GM12878 (cell line): ENCODE data around the gene SPRYD3. TPM values are rescaled to one million over a fixed set of nuclear protein-coding genes. Genes with fewer than 3 reads are reported as not detected.

Experiments
- ATAC-seq: fragments of 200-7000 bp; cut with Tn5 transposase; 3 replicates; pipeline ENCODE4 v1.9.1; 2020; ENCODE audit warnings: mild to moderate bottlenecking, moderate library complexity
- BruUV-seq: library from RNA; stranded (reverse); fragments of 400-500 nt; replicated peaks from 2 replicates; lab custom pipeline; 2021; lab: Mats Ljungman, UMichigan
- CTCF ChIA-PET: fragments of 300-600 bp; sonication (Branson Sonifier 250); formaldehyde crosslinking; extraction: SDS; loops from one replicate; lab custom pipeline; 2021; ENCODE audit warnings: inconsistent platforms; lab: Yijun Ruan, JAX
- POLR2A ChIA-PET: fragments of 350-600 bp; formaldehyde crosslinking; extraction: SDS; loops from one replicate; lab custom pipeline; 2021; ENCODE audit warnings: inconsistent platforms; lab: Charles Lee
- RAD21 ChIA-PET: fragments of 300-600 bp; sonication (Branson Sonifier 250); formaldehyde crosslinking; loops from one replicate; lab custom pipeline; 2023; ENCODE audit warnings: antibody characterized with exemption; ENCODE audit not compliant: unreplicated experiment; lab: Charles Lee
- SMC1A ChIA-PET: fragments of 300-600 bp; sonication (Branson Sonifier 250); formaldehyde crosslinking; loops from one replicate; lab custom pipeline; 2023; ENCODE audit not compliant: unreplicated experiment, uncharacterized antibody; lab: Charles Lee
- DNase-seq: peaks from one replicate; pipeline ENCODE4 v3.0.0-alpha.2; 2011; ENCODE audit warnings: low read depth, low spot score
- FAIRE-seq: peaks from 3 replicates; lab custom pipeline; 2011; peaks lifted over from hg19 to GRCh38; lab: Jason Lieb, UNC
- H2AFZ ChIP-seq: 2 replicates; pipeline ENCODE4 v1.6.0; 2011; ENCODE audit warnings: low read depth, low read length, control low read depth; ENCODE audit not compliant: control insufficient read depth
- H3K27ac ChIP-seq: 2 replicates; pipeline ENCODE4 v1.5.1; 2011; ENCODE audit warnings: control low read depth; ENCODE audit not compliant: control insufficient read depth, insufficient read depth
- H3K27me3 ChIP-seq, 2 experiments: replicated peaks in 1 of 2; 2 replicates each; pipeline versions ENCODE4 v1.6.0 to v1.6.1; 2011; ENCODE audit warnings: low read length in 1 of 2; ENCODE audit not compliant: control insufficient read depth in 2 of 2, insufficient read depth in 2 of 2
- H3K36me3 ChIP-seq, 2 experiments: 2 replicates each; pipeline ENCODE4 v1.5.1; 2011; ENCODE audit warnings: low read length in 1 of 2; ENCODE audit not compliant: control insufficient read depth in 2 of 2, insufficient read depth in 2 of 2
- H3K4me1 ChIP-seq: 2 replicates; pipeline ENCODE4 v1.6.1; 2011; ENCODE audit warnings: mild to moderate bottlenecking, low read length, moderate library complexity, mixed read lengths; ENCODE audit not compliant: control insufficient read depth, insufficient read depth
- H3K4me2 ChIP-seq: 2 replicates; pipeline ENCODE4 v1.6.0; 2011; ENCODE audit warnings: control low read depth; ENCODE audit not compliant: control insufficient read depth, insufficient read depth
- H3K4me3 ChIP-seq: fragments of 200-600 bp; sonication (generic); 2 replicates; pipeline ENCODE4 v1.5.1; 2016
- H3K79me2 ChIP-seq: 2 replicates; pipeline ENCODE4 v1.6.0; 2011; ENCODE audit warnings: low read length; ENCODE audit not compliant: control insufficient read depth, insufficient read depth
- H3K9ac ChIP-seq: 2 replicates; pipeline ENCODE4 v1.8.0; 2011; ENCODE audit warnings: low read length, control low read depth, mixed read lengths; ENCODE audit not compliant: control insufficient read depth, insufficient read depth
- H3K9me3 ChIP-seq: replicated peaks from 3 replicates; pipeline ENCODE4 v1.5.1; 2011; ENCODE audit warnings: mild to moderate bottlenecking, low read length; ENCODE audit not compliant: control insufficient read depth, insufficient read depth
- H4K20me1 ChIP-seq: 2 replicates; pipeline ENCODE4 v1.6.0; 2011; ENCODE audit not compliant: control insufficient read depth, insufficient read depth
- POLR2A ChIP-seq: IDR thresholded peaks from 2 replicates; pipeline ENCODE4 v1.6.1; 2011; ENCODE audit warnings: low read depth, mild to moderate bottlenecking, low read length
- WGBS: methylation state at CpG from one replicate; pipeline ENCODE4 v1.1.6; 2016; ENCODE audit warnings: low lambda C conversion rate; ENCODE audit not compliant: insufficient replicate concordance, insufficient coverage; ENCODE audit errors: missing lambda C conversion rate; 5-methylcytosine and 5-hydroxymethylcytosine counted together
- in situ Hi-C: fragments of 300-500 bp; cut with MboI; formaldehyde crosslinking; loops from 9 replicates; pipeline ENCODE4 v1.14.3; 2018; ENCODE audit warnings: mixed read lengths
- intact Hi-C: fragments of 100-400 bp; cut with micrococcal nuclease; formaldehyde crosslinking; loops from one replicate; pipeline ENCODE4 v1.14.2; 2022; ENCODE audit not compliant: unreplicated experiment
- polyA plus RNA-seq, 11 experiments: library from polyadenylated mRNA; depleted of rRNA in 4 of 11; unstranded in 6 of 11; stranded (reverse) in 5 of 11; fragments of >200 nt; fragmentation: Nextera tagmentation in 4 of 11; fragmentation: Illumina TruSeq in 1 of 11; extraction: Ambion mirVana in 4 of 11; extraction: Trizol in 1 of 11; gene quantifications; 1 replicate in 1 of 11; 2 replicates in 10 of 11; pipeline versions ENCODE4 v1.2.1 to v1.2.3, GENCODE V29; 2011 to 2016; ENCODE audit warnings: inconsistent platforms in 2 of 11, missing spikeins in 2 of 11, low read depth in 1 of 11
- total RNA-seq, 4 experiments: library from RNA; depleted of rRNA in 3 of 4; stranded (reverse); fragments of >200 nt in 3 of 4; fragmentation: Illumina TruSeq in 1 of 4; extraction: Trizol in 1 of 4; gene quantifications; 2 replicates each; pipeline versions ENCODE4 v1.2.1 to v1.2.3, GENCODE V29; 2013 to 2021
- TF ChIP-seq, protein P1 (sequence below): fragments of 450-650 bp; IDR thresholded peaks from 2 replicates; pipeline ENCODE4 v1.6.1; 2017; ENCODE audit warnings: mild to moderate bottlenecking

The SPRYD3 gene
- total and polyA plus RNA-seq, 10 of the 15 experiments (the other 5 are each of a cell fraction or from before 2014, with no cell fraction given), result 2.3 to 26.4 (median 20.2) TPM

DNA sequence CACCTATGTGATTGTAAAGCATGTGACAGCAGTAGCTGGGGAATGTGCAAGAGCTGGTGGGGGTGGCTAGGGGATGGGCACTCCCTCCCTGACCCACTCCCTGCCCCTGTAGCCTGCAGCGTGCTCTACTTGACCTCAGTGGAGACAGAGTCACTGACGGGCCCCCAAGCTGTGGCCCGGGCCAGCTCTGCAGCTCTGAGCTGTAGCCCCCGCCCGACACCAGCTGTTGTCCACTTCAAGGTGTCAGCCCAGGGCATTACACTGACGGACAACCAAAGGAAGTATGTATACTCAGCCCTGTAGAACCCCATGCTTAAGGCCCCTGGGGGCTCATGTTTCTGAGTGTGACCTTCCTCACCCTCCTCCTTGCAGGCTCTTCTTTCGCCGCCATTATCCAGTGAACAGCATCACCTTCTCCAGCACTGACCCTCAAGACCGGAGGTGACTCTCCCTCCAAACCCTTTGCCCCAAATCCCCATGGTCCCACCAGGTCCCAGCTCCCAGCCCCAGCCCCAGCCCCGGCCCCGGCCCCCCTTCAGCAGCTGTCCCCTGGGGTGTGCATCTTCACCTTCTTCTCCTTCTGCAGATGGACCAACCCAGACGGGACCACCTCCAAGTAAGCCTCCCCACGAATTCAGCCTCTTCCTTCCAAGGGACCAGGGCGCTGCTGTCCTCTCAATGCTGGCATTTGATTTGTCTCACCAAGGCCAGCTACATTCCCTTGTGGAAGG is 16.0 kb downstream of the SPRYD3 start:
- in situ Hi-C loops, result no loop called here
- WGBS, result 78% methylated on average over 14 of the region's 14 CpGs
- POLR2A ChIA-PET, result interaction anchor here (0.5 kb wide), 1 partner anchor 144 kb away, joined by 3 read pairs; the partner anchor contains the start of gene ITGB7

More for the DNA sequence above, 16.0 kb downstream of the SPRYD3 start:
- peak; percentile 48; the same call in 1 of the 2 replicates for TF ChIP-seq POLR2A
- TF ChIP-seq, protein P1, sequence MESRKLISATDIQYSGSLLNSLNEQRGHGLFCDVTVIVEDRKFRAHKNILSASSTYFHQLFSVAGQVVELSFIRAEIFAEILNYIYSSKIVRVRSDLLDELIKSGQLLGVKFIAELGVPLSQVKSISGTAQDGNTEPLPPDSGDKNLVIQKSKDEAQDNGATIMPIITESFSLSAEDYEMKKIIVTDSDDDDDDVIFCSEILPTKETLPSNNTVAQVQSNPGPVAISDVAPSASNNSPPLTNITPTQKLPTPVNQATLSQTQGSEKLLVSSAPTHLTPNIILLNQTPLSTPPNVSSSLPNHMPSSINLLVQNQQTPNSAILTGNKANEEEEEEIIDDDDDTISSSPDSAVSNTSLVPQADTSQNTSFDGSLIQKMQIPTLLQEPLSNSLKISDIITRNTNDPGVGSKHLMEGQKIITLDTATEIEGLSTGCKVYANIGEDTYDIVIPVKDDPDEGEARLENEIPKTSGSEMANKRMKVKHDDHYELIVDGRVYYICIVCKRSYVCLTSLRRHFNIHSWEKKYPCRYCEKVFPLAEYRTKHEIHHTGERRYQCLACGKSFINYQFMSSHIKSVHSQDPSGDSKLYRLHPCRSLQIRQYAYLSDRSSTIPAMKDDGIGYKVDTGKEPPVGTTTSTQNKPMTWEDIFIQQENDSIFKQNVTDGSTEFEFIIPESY, result no peak
- Histone ChIP-seq H3K4me3 (no peak overlapping the region), H3K4me2 (no peak overlapping the region), H4K20me1 (no peaks in the 10 kb centered on the region), H3K9me3 (no peaks in the 10 kb centered on the region), H3K27me3 (no peaks in the 10 kb centered on the region), H3K79me2 (no peaks in the 10 kb centered on the region), H3K9ac (no peak overlapping the region), H2AFZ (no peak overlapping the region), H3K4me1 (no peaks in the 10 kb centered on the region), H3K36me3 (peaks cover 6 to 7% of the 10 kb centered on the region in 2 experiments; a peak in 3 of 4 replicates), H3K27ac (no peak overlapping the region)
- FAIRE-seq, result no peak
- BruUV-seq, result no TSS peak
- no peak for DNase-seq
- RAD21 ChIA-PET, result no interaction called here
- SMC1A ChIA-PET, result interaction anchor here (7.8 kb wide), 1 partner anchor 38 kb away, joined by 126 read pairs; the partner anchor contains the start of gene SOAT2
- CTCF ChIA-PET, result interaction anchor here (0.7 to 12.1 kb wide), 3 partner anchors 9 to 38 kb away, joined by 3 to 355 read pairs (median 4); partner anchors contain the start of genes IGFBP6 and SOAT2
- intact Hi-C loops, result no loop called here
- ATAC-seq, result no peak
